Activated CD8-positive, alpha-beta T cell treated with anti-CD3 and anti-CD28 coated beads for 36 hours (primary cell): ENCODE data around the gene AMOTL1. TPM values are rescaled to one million over a fixed set of nuclear protein-coding genes. Genes with fewer than 3 reads are reported as not detected.

Experiments used
- ATAC-seq: fragments of 200-7000 bp; cut with Tn5 transposase; one replicate; pipeline ENCODE4 v1.10.0; 2021; ENCODE audit warnings: mild to moderate bottlenecking, moderate library complexity
- CTCF ChIA-PET: fragments of 350-600 bp; sonication (Branson Sonifier 250); formaldehyde crosslinking; loops from one replicate; lab custom pipeline; 2021; ENCODE audit warnings: antibody characterized with exemption; lab: Charles Lee
- POLR2A ChIA-PET: fragments of 350-600 bp; sonication (Branson Sonifier 250); formaldehyde crosslinking; loops from one replicate; lab custom pipeline; 2021; ENCODE audit warnings: antibody characterized with exemption; lab: Charles Lee
- DNase-seq: peaks from one replicate; pipeline ENCODE4 v3.0.0-alpha.2; 2020
- H3K27ac Mint-ChIP-seq: one replicate; pipeline ENCODE4 v1.8.0; 2021; ENCODE audit warnings: mild to moderate bottlenecking, mixed read lengths
- H3K27me3 Mint-ChIP-seq: one replicate; pipeline ENCODE4 v1.8.0; 2021; ENCODE audit warnings: mixed read lengths
- H3K36me3 Mint-ChIP-seq: one replicate; pipeline ENCODE4 v1.8.0; 2021; ENCODE audit warnings: low read depth, mixed read lengths
- H3K4me1 Mint-ChIP-seq: one replicate; pipeline ENCODE4 v1.8.0; 2021; ENCODE audit warnings: low read depth, mixed read lengths
- H3K4me3 Mint-ChIP-seq: one replicate; pipeline ENCODE4 v1.8.0; 2021; ENCODE audit warnings: mild to moderate bottlenecking, moderate library complexity, mixed read lengths
- H3K9me3 Mint-ChIP-seq: one replicate; pipeline ENCODE4 v1.8.0; 2021; ENCODE audit warnings: mixed read lengths
- CTCF ChIP-seq: fragments of 200-600 bp; IDR thresholded peaks from one replicate; pipeline ENCODE4 v1.8.0; 2022; ENCODE audit warnings: antibody characterized with exemption, mild to moderate bottlenecking
- intact Hi-C: fragments of 100-400 bp; cut with micrococcal nuclease; formaldehyde crosslinking; loops from one replicate; pipeline ENCODE4 v1.10.0; 2022
- total RNA-seq, 2 experiments: library from RNA; stranded (reverse); gene quantifications; one replicate each; pipeline ENCODE4 v1.2.3, GENCODE V29; 2021

AMOTL1 gene
- total RNA-seq, 2 experiments from 2014 or later: 1.5 to 1.7 TPM

GRCh38 chr11:94746721-94747120, 21.4 kb upstream of the AMOTL1 start:
- H3K4me1 Mint-ChIP-seq: peaks cover 2% of the 10 kb centered on the region
- ChIA-PET POLR2A (interaction anchor here (0.6 kb wide), 1 partner anchor 262 kb away, joined by 3 read pairs; no protein-coding TSS in a partner anchor), CTCF (interaction anchor here (1.2 to 1.3 kb wide), 2 partner anchors 124 to 199 kb away, joined by 3 read pairs; no protein-coding TSS in a partner anchor)
- intact Hi-C loops: no loop called here
- H3K4me3 Mint-ChIP-seq: no peak overlapping the region
- ATAC-seq: no peak
- peaks cover 39% of the 10 kb centered on the region for H3K27me3 Mint-ChIP-seq
- no peaks in the 10 kb centered on the region for H3K9me3 Mint-ChIP-seq
- no peak for TF ChIP-seq CTCF
- DNase-seq: no peak
- no peak overlapping the region for H3K27ac Mint-ChIP-seq
- no peaks in the 10 kb centered on the region for H3K36me3 Mint-ChIP-seq

- ATAC-seq (no peak), DNase-seq (no peak)
- Mint-ChIP-seq H3K4me3 (no peak overlapping the region), H3K9me3 (no peaks in the 10 kb centered on the region), H3K36me3 (no peaks in the 10 kb centered on the region), H3K27me3 (peaks cover 38% of the 10 kb centered on the region), H3K27ac (no peak overlapping the region), H3K4me1 (no peaks in the 10 kb centered on the region)
- POLR2A ChIA-PET: interaction anchor here (0.6 kb wide), 1 partner anchor 262 kb away, joined by 3 read pairs; no protein-coding TSS in a partner anchor
- CTCF ChIA-PET: interaction anchor here (0.6 to 1.2 kb wide), 3 partner anchors 8 to 200 kb away, joined by 3 read pairs; no protein-coding TSS in a partner anchor
- intact Hi-C loops: no loop called here
- no peak for TF ChIP-seq CTCF
These were observed 21.0 kb upstream of the AMOTL1 start for GRCh38 chr11:94747146-94747545.

- no peak overlapping the region for H3K27ac Mint-ChIP-seq
- ChIA-PET POLR2A (no interaction called here), CTCF (interaction anchor here (0.6 to 0.9 kb wide), 2 partner anchors 8 to 39 kb away, joined by 3 read pairs; no protein-coding TSS in a partner anchor)
- peaks cover 34% of the 10 kb centered on the region for H3K27me3 Mint-ChIP-seq
- TF ChIP-seq CTCF: no peak
- DNase-seq (no peak), ATAC-seq (no peak)
- intact Hi-C loops: no loop called here
- H3K9me3 Mint-ChIP-seq: no peaks in the 10 kb centered on the region
- H3K4me1 Mint-ChIP-seq: no peaks in the 10 kb centered on the region
- H3K4me3 Mint-ChIP-seq: no peak overlapping the region
- no peaks in the 10 kb centered on the region for H3K36me3 Mint-ChIP-seq
These were observed 20.5 kb upstream of the AMOTL1 start for GRCh38 chr11:94747601-94748041.

GRCh38 chr11:94749369-94749768, 18.8 kb upstream of the AMOTL1 start:
- Mint-ChIP-seq H3K4me1 (no peaks in the 10 kb centered on the region), H3K27ac (no peak overlapping the region), H3K9me3 (no peaks in the 10 kb centered on the region), H3K4me3 (no peak overlapping the region), H3K27me3 (peaks cover 26% of the 10 kb centered on the region), H3K36me3 (no peaks in the 10 kb centered on the region)
- ChIA-PET CTCF (no interaction called here), POLR2A (no interaction called here)
- intact Hi-C loops: no loop called here
- DNase-seq: no peak
- TF ChIP-seq CTCF: no peak
- ATAC-seq: no peak

- Mint-ChIP-seq H3K9me3 (no peaks in the 10 kb centered on the region), H3K36me3 (no peaks in the 10 kb centered on the region), H3K27ac (no peak overlapping the region), H3K4me3 (no peak overlapping the region), H3K4me1 (no peaks in the 10 kb centered on the region), H3K27me3 (peaks cover 26% of the 10 kb centered on the region)
- POLR2A ChIA-PET: no interaction called here
- no peak for DNase-seq
- no peak for ATAC-seq
- no peak for TF ChIP-seq CTCF
- CTCF ChIA-PET: no interaction called here
- intact Hi-C loops: no loop called here
These were observed 17.6 kb upstream of the AMOTL1 start for GRCh38 chr11:94750319-94751217.
